ENCODE results near the gene LYPLA2.

DNA sequence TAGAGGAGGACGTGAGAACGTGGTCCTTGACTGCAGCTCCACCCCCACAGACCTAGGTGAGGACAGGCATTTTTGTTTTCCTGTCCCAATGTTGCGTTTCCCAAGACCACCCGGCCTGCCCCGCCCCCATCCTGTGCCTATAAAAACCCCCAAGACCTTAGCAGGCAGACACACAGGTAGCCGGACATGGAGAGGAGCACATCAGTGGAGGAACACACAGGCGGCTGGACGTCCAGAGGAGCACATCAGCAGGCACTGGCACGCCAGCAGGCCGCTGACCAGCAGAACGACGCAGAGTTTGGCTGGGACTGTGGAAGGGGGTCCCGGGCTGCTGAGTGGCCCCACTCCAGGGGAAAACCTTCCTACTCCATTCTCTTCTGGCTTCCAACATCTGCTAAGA lies 47.0 kb downstream of the LYPLA2 start:
- TF ChIP-seq, protein P1, sequence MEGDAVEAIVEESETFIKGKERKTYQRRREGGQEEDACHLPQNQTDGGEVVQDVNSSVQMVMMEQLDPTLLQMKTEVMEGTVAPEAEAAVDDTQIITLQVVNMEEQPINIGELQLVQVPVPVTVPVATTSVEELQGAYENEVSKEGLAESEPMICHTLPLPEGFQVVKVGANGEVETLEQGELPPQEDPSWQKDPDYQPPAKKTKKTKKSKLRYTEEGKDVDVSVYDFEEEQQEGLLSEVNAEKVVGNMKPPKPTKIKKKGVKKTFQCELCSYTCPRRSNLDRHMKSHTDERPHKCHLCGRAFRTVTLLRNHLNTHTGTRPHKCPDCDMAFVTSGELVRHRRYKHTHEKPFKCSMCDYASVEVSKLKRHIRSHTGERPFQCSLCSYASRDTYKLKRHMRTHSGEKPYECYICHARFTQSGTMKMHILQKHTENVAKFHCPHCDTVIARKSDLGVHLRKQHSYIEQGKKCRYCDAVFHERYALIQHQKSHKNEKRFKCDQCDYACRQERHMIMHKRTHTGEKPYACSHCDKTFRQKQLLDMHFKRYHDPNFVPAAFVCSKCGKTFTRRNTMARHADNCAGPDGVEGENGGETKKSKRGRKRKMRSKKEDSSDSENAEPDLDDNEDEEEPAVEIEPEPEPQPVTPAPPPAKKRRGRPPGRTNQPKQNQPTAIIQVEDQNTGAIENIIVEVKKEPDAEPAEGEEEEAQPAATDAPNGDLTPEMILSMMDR (IDR thresholded peaks at IDR 0.05 in 2 of 3, conservative IDR thresholded peaks at IDR 0.05 in 1 of 3; ENCODE audit: borderline replicate concordance in 1 of 3, insufficient read depth in 1 of 3, low read depth in 2 of 3, low read length in 2 of 3), result no peak
- TF ChIP-seq EZH2 (IDR thresholded peaks at IDR 0.05) (no peak), JUND (IDR thresholded peaks at IDR 0.05) (no peak), REST (IDR thresholded peaks at IDR 0.05; ENCODE audit: low read depth) (no peak), TCF7L2 (IDR thresholded peaks at IDR 0.05; ENCODE audit: borderline replicate concordance, extremely low read depth, insufficient read depth, insufficient read length) (no peak), CEBPB (IDR thresholded peaks at IDR 0.05; ENCODE audit: low read depth) (no peak), POLR2A (IDR thresholded peaks at IDR 0.05; ENCODE audit: borderline replicate concordance, extremely low read depth, insufficient read depth, insufficient read length) (no peak), POLR2AphosphoS5 (IDR thresholded peaks at IDR 0.05; ENCODE audit: low read depth, low read length) (no peak), RAD21 (IDR thresholded peaks at IDR 0.05; ENCODE audit: low read depth) (no peak), ZFX (IDR thresholded peaks at IDR 0.05) (no peak)
